Right hindlimb (tissue), 1 donor: Measurements from ENCODE around the gene RECQL5.
"Not testable (repeated sequence)": the region's sequence is repeated elsewhere in the genome, so short reads cannot be mapped to it uniquely, and the experiment has no call there.

Experiments used
- DNase-seq: peaks from one replicate; pipeline ENCODE4 v3.0.0-alpha.2; 2018

Gene RECQL5

DNA sequence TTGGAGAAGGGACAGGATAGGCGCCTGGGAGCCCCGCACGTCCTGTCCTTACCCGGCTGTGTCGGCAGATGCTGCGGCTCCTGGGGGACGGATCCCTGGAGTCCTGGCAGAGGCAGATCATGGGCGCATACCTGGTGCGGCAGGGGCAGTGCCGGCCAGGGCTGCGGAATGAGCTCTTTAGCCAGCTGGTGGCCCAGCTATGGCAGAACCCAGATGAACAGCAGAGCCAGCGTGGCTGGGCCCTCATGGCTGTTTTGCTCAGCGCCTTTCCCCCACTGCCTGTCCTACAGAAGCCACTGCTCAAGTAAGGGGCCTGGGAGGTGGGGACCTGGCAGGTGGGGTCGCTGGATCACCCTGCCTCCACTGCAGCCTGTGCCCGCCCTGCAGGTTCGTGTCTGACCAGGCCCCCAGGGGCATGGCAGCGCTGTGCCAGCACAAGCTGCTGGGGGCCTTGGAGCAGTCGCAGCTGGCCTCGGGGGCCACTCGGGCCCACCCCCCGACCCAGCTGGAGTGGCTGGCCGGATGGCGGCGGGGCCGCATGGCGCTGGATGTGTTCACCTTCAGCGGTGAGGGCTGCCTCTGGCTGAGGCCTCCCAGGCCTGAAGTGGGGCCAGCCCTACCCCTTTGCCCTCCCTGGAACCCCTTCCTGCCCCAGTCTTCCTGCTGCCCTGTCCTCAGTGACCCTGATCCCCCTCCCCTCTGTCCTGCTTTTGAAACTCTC is 53.9 kb downstream of the RECQL5 start:
- DNase-seq = no peak

- no peak for DNase-seq
Measured at GRCh38 chr17:75611851-75612429, 55.0 kb downstream of the RECQL5 start.

GRCh38 chr17:75610103-75610984 is 56.6 kb downstream of the RECQL5 start:
- no peak for DNase-seq

- no peak for DNase-seq
Measured at GRCh38 chr17:75607086-75607485, 59.9 kb downstream of the RECQL5 start.

- no peak for DNase-seq
Measured at GRCh38 chr17:75605790-75606189, 61.2 kb downstream of the RECQL5 start.

- DNase-seq = no peak
Measured at GRCh38 chr17:75604034-75604695, 62.8 kb downstream of the RECQL5 start.

DNA sequence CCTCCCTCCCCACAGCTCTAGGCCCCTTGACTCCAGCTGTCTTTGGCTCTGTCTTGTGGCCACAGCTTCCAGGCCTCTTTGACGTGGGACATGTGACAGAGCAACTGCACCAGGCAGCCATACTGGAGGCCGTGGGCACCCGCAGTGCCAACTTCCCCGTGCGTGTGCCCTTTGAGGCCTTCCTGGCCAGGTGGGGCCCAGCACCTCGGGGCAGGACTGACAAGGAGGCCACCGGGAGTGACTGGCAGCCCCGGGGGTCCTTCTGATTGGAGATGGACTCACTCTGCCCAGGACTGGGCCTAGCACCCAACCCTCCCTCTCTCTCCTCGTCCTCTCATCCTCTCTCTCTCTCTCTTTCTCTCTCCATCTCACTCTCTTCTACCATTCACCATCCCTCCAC is 63.8 kb downstream of the RECQL5 start:
- DNase-seq = no peak

GRCh38 chr17:75602644-75603043 is 64.3 kb downstream of the RECQL5 start:
- no peak for DNase-seq

DNA sequence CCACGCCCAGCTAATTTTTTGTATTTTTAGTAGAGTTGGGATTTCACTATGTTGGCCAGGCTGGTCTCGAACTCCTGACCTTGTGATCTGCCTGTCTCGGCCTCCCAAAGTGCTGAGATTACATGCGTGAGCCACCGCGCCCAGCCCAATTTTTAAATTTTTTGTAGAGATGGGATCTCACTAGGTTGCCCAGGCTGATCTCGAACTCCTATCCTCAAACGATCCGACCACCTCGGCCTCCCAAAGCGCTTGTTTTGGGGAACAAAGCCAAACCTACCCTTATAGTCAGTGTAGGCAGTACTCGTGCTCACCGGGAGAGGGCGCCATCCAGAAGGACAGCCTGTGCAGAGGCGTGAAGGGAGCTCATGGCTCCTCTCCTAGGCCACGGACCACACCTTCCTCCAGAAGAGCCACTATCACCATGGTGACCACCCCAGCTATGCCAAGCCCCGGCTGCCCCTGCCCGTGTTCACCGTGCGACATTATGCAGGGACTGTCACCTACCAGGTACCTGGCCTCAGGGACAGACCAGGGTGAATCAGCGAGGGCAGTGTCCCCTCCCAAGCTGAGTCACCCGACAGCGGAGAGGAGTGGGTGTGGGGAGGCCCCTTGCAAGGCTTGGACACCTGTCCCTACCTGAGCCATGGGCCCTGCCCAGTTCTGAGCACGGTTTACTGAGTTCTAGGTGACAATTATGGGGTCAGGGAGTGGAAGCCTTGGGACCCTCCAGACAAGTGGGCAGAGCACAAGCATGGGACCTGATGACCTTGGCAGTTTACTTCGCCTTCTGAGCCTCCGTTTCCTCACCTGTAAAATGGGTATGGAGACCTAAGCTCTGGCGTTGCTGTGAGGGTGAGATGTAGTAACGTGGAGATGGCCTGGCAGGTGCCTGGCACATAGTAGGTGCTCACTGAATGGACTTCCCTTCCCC is 65.6 kb downstream of the RECQL5 start:
- DNase-seq = no peak

DNA sequence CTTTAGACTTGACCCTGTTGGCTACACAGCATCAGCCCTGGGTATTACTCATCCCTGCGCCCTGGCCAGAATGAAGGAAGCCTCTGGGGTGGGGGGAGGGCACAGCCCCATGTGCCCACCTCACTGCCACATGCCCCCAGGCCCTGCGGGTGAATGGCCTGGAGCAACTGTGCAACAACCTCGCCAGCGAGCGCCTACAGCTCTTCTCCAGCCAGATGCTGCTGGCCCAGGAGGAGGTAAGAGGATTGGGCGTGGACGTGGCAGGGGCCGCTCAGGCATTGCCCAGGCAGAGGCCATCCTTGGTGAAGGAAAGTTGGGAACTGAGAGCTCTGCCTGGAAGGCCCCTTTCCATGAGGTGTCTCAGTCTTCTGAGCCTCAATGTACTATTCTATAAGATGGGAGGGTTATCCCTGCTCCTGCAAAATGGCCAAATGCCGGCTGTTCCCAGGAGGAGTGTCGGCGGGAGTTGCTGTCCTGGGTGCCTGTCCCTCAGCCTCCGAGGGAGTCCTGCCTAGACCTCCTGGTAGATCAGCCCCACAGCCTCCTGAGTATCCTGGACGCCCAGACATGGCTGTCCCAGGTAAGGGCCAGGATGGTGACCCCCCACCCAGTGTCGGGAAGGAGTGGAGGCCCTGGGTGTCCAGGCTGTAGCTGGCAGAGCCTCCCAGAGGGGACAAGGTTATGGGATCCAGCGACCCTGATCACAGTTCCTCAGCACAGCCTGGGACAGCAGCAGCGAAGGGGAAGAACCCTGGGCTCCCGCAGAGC is 70.5 kb downstream of the RECQL5 start:
- DNase-seq = no peak

DNA sequence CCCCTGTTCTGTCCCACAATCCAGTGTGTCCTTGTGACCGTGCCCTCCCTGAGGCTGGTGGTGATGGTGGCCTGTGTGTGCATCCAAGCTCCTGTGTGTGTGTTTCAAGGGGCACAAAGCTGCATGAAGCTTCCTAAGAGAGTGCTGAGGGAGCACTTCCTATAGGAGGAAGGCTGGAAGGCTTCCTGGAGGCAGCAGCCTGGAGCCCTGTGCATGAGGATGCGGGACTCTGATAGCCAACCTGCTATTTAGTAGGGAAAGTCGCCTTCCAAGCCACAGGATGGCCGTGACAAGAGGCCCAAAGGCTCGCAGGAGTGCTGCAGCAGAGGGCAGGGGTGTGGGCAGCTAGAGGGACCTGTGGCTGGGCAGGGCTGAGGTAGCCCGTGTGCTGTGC is 71.0 kb downstream of the RECQL5 start:
- no peak for DNase-seq

GRCh38 chr17:75595284-75595919 is 71.6 kb downstream of the RECQL5 start:
- DNase-seq = no peak

DNA sequence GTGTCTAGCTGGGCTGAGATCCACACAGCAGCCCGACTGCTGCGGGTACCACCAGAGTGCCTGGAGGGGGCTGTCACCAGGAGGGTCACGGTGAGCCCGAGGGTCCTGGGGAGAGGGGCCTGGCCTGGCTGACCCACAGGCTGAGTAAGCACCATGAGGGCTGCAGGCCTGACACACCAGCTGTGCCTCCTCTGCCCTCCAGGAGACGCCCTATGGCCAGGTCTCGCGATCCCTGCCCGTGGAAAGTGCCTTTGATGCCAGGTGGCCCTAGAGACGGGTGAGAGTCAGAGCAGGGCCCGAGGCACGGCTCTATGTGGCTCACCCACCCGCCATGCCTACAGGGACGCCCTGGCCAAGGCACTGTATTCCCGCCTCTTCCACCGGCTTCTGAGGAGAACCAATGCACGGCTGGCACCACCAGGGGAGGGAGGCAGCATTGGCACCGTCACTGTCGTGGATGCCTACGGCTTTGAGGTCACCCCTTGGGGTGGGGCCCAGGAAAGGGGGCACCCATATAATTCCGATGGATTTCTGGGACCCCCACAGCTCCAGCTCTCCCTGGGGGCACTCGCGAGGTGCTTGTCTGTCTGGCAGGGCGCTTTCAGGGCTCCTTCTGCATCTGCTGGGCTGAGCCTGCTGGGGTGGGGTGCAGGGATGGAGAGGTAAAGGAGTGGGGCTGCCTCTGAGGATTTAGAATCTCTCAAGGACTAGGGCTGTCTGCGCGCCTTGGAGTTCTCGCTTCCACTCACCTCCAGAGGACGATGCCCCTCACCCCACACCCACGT is 72.3 kb downstream of the RECQL5 start:
- no peak for DNase-seq

GRCh38 chr17:75593430-75593829 is 73.5 kb downstream of the RECQL5 start:
- DNase-seq = not testable (repeated sequence)

- DNase-seq = no peak
Measured at GRCh38 chr17:75592348-75593020, 74.5 kb downstream of the RECQL5 start.

DNA sequence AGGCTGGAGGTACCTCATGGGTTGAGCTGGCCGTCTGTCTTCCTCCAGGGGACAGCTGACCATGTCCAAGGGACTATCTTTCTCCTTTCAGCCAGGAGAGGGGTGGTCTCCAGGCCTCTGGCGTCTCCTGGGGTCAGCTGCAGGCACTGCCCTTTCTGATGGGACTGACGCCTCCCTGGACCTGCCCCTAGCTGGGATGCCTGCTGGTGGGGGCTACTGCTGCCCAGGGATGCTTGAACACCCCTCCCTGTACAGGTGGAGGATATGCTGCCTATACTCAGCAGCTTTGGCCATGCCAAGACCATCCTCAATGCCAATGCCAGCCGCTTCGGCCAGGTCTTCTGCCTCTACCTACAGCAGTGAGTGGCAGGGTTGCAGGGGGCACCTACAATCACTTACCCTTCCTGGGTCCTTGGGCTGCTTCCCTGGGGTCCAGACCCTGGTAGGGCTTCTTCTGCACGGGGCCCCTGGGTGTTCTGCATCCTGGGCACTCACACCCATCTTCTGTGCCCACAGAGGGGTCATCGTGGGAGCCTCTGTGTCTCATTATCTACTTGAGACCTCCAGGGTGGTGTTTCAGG is 75.1 kb downstream of the RECQL5 start:
- no peak for DNase-seq

- no peak for DNase-seq
Measured at GRCh38 chr17:75590849-75591721, 75.9 kb downstream of the RECQL5 start.

GRCh38 chr17:75590314-75590761 is 76.6 kb downstream of the RECQL5 start:
- no peak for DNase-seq
